GM12878 (cell line): ENCODE measurements around the gene PRDM16. TPM values are rescaled to one million over a fixed set of nuclear protein-coding genes. Genes with fewer than 3 reads are reported as not detected.

Source experiments
- ATAC-seq: fragments of 200-7000 bp; cut with Tn5 transposase; 3 replicates; pipeline ENCODE4 v1.9.1; 2020; ENCODE audit warnings: mild to moderate bottlenecking, moderate library complexity
- BruUV-seq: library from RNA; stranded (reverse); fragments of 400-500 nt; replicated peaks from 2 replicates; lab custom pipeline; 2021; lab: Mats Ljungman, UMichigan
- CTCF ChIA-PET: fragments of 300-600 bp; sonication (Branson Sonifier 250); formaldehyde crosslinking; extraction: SDS; loops from one replicate; lab custom pipeline; 2021; ENCODE audit warnings: inconsistent platforms; lab: Yijun Ruan, JAX
- POLR2A ChIA-PET: fragments of 350-600 bp; formaldehyde crosslinking; extraction: SDS; loops from one replicate; lab custom pipeline; 2021; ENCODE audit warnings: inconsistent platforms; lab: Charles Lee
- RAD21 ChIA-PET: fragments of 300-600 bp; sonication (Branson Sonifier 250); formaldehyde crosslinking; loops from one replicate; lab custom pipeline; 2023; ENCODE audit warnings: antibody characterized with exemption; ENCODE audit not compliant: unreplicated experiment; lab: Charles Lee
- SMC1A ChIA-PET: fragments of 300-600 bp; sonication (Branson Sonifier 250); formaldehyde crosslinking; loops from one replicate; lab custom pipeline; 2023; ENCODE audit not compliant: unreplicated experiment, uncharacterized antibody; lab: Charles Lee
- DNase-seq: peaks from one replicate; pipeline ENCODE4 v3.0.0-alpha.2; 2011; ENCODE audit warnings: low read depth, low spot score
- FAIRE-seq: peaks from 3 replicates; lab custom pipeline; 2011; peaks lifted over from hg19 to GRCh38; lab: Jason Lieb, UNC
- H2AFZ ChIP-seq: 2 replicates; pipeline ENCODE4 v1.6.0; 2011; ENCODE audit warnings: low read depth, low read length, control low read depth; ENCODE audit not compliant: control insufficient read depth
- H3K27ac ChIP-seq: 2 replicates; pipeline ENCODE4 v1.5.1; 2011; ENCODE audit warnings: control low read depth; ENCODE audit not compliant: control insufficient read depth, insufficient read depth
- H3K27me3 ChIP-seq, 2 experiments: replicated peaks in 1 of 2; 2 replicates each; pipeline versions ENCODE4 v1.6.0 to v1.6.1; 2011; ENCODE audit warnings: low read length in 1 of 2; ENCODE audit not compliant: control insufficient read depth in 2 of 2, insufficient read depth in 2 of 2
- H3K36me3 ChIP-seq, 2 experiments: 2 replicates each; pipeline ENCODE4 v1.5.1; 2011; ENCODE audit warnings: low read length in 1 of 2; ENCODE audit not compliant: control insufficient read depth in 2 of 2, insufficient read depth in 2 of 2
- H3K4me1 ChIP-seq: 2 replicates; pipeline ENCODE4 v1.6.1; 2011; ENCODE audit warnings: mild to moderate bottlenecking, low read length, moderate library complexity, mixed read lengths; ENCODE audit not compliant: control insufficient read depth, insufficient read depth
- H3K4me2 ChIP-seq: 2 replicates; pipeline ENCODE4 v1.6.0; 2011; ENCODE audit warnings: control low read depth; ENCODE audit not compliant: control insufficient read depth, insufficient read depth
- H3K4me3 ChIP-seq: fragments of 200-600 bp; sonication (generic); 2 replicates; pipeline ENCODE4 v1.5.1; 2016
- H3K79me2 ChIP-seq: 2 replicates; pipeline ENCODE4 v1.6.0; 2011; ENCODE audit warnings: low read length; ENCODE audit not compliant: control insufficient read depth, insufficient read depth
- H3K9ac ChIP-seq: 2 replicates; pipeline ENCODE4 v1.8.0; 2011; ENCODE audit warnings: low read length, control low read depth, mixed read lengths; ENCODE audit not compliant: control insufficient read depth, insufficient read depth
- H3K9me3 ChIP-seq: replicated peaks from 3 replicates; pipeline ENCODE4 v1.5.1; 2011; ENCODE audit warnings: mild to moderate bottlenecking, low read length; ENCODE audit not compliant: control insufficient read depth, insufficient read depth
- H4K20me1 ChIP-seq: 2 replicates; pipeline ENCODE4 v1.6.0; 2011; ENCODE audit not compliant: control insufficient read depth, insufficient read depth
- ATF7 ChIP-seq: fragments of 450-650 bp; IDR thresholded peaks from 2 replicates; pipeline ENCODE4 v1.6.1; 2016; ENCODE audit warnings: low read depth, mild to moderate bottlenecking
- CHD2 ChIP-seq: IDR thresholded peaks from 2 replicates; pipeline ENCODE4 v1.6.1; 2011; ENCODE audit warnings: low read depth, low read length, improper control_type of control experiment, borderline replicate concordance
- EZH2 ChIP-seq: IDR thresholded peaks from 2 replicates; pipeline ENCODE4 v1.6.1; 2012; ENCODE audit warnings: low read depth, mild to moderate bottlenecking, control low read depth, inconsistent platforms, low read length, borderline replicate concordance; ENCODE audit not compliant: control insufficient read depth
- HCFC1 ChIP-seq: fragments of 150-350 bp; IDR thresholded peaks from 2 replicates; pipeline ENCODE4 v1.6.1; 2014; ENCODE audit warnings: low read length
- HDGF ChIP-seq: fragments of 450-650 bp; IDR thresholded peaks from 2 replicates; pipeline ENCODE4 v1.6.1; 2016; ENCODE audit warnings: antibody characterized with exemption
- PAX5 ChIP-seq: IDR thresholded peaks from 2 replicates; pipeline ENCODE4 v1.6.1; 2011; ENCODE audit warnings: low read depth, low read length, borderline replicate concordance
- RAD51 ChIP-seq: fragments of 450-650 bp; IDR thresholded peaks from 2 replicates; pipeline ENCODE4 v1.6.1; 2016; ENCODE audit warnings: moderate library complexity, mild to moderate bottlenecking, inconsistent platforms
- RBBP5 ChIP-seq: fragments of 200-600 bp; sonication (generic); conservative IDR thresholded peaks from 2 replicates; pipeline ENCODE4 v1.6.1; 2016
- SIX5 ChIP-seq: IDR thresholded peaks from 2 replicates; pipeline ENCODE4 v1.6.1; 2011; ENCODE audit warnings: mild to moderate bottlenecking, low read depth, low read length, moderate library complexity; ENCODE audit not compliant: severe bottlenecking
- SUPT20H ChIP-seq: IDR thresholded peaks from 2 replicates; pipeline ENCODE4 v1.6.1; 2011; ENCODE audit warnings: low read depth, mild to moderate bottlenecking, low read length, moderate library complexity, borderline replicate concordance; ENCODE audit not compliant: control insufficient read depth
- ZNF622 ChIP-seq: fragments of 450-650 bp; IDR thresholded peaks from 2 replicates; pipeline ENCODE4 v1.6.1; 2017; ENCODE audit warnings: mild to moderate bottlenecking, inconsistent platforms
- WGBS: methylation state at CpG from one replicate; pipeline ENCODE4 v1.1.6; 2016; ENCODE audit warnings: low lambda C conversion rate; ENCODE audit not compliant: insufficient replicate concordance, insufficient coverage; ENCODE audit errors: missing lambda C conversion rate; 5-methylcytosine and 5-hydroxymethylcytosine counted together
- in situ Hi-C: fragments of 300-500 bp; cut with MboI; formaldehyde crosslinking; loops from 9 replicates; pipeline ENCODE4 v1.14.3; 2018; ENCODE audit warnings: mixed read lengths
- intact Hi-C: fragments of 100-400 bp; cut with micrococcal nuclease; formaldehyde crosslinking; loops from one replicate; pipeline ENCODE4 v1.14.2; 2022; ENCODE audit not compliant: unreplicated experiment
- polyA plus RNA-seq, 11 experiments: library from polyadenylated mRNA; depleted of rRNA in 4 of 11; unstranded in 6 of 11; stranded (reverse) in 5 of 11; fragments of >200 nt; fragmentation: Nextera tagmentation in 4 of 11; fragmentation: Illumina TruSeq in 1 of 11; extraction: Ambion mirVana in 4 of 11; extraction: Trizol in 1 of 11; gene quantifications; 1 replicate in 1 of 11; 2 replicates in 10 of 11; pipeline versions ENCODE4 v1.2.1 to v1.2.3, GENCODE V29; 2011 to 2016; ENCODE audit warnings: inconsistent platforms in 2 of 11, missing spikeins in 2 of 11, low read depth in 1 of 11
- total RNA-seq, 4 experiments: library from RNA; depleted of rRNA in 3 of 4; stranded (reverse); fragments of >200 nt in 3 of 4; fragmentation: Illumina TruSeq in 1 of 4; extraction: Trizol in 1 of 4; gene quantifications; 2 replicates each; pipeline versions ENCODE4 v1.2.1 to v1.2.3, GENCODE V29; 2013 to 2021
- TF ChIP-seq, protein P1 (sequence below): fragments of 450-650 bp; IDR thresholded peaks from 2 replicates; pipeline ENCODE4 v1.6.1; 2017; ENCODE audit warnings: mild to moderate bottlenecking, low read depth, inconsistent platforms; ENCODE audit not compliant: poor library complexity, severe bottlenecking
- TF ChIP-seq, protein P2 (sequence below): IDR thresholded peaks from 2 replicates; pipeline ENCODE4 v1.6.1; 2011; ENCODE audit warnings: borderline replicate concordance, low read depth, mild to moderate bottlenecking, moderate library complexity, low read length; ENCODE audit not compliant: insufficient read depth, poor library complexity, severe bottlenecking
- TF ChIP-seq, protein P3 (sequence below): fragments of 150-350 bp; IDR thresholded peaks from 2 replicates; pipeline ENCODE4 v1.6.1; 2014; ENCODE audit warnings: mild to moderate bottlenecking, low read depth, low read length
- TF ChIP-seq, protein P4 (sequence below): fragments of 450-650 bp; IDR thresholded peaks from 2 replicates; pipeline ENCODE4 v1.6.1; 2018; ENCODE audit warnings: borderline replicate concordance, mild to moderate bottlenecking; ENCODE audit not compliant: partially characterized antibody

The PRDM16 gene
- total and polyA plus RNA-seq, 10 of the 15 experiments (the other 5 are each of a cell fraction or from before 2014, with no cell fraction given) = 0.03 TPM; not detected in 9

DNA sequence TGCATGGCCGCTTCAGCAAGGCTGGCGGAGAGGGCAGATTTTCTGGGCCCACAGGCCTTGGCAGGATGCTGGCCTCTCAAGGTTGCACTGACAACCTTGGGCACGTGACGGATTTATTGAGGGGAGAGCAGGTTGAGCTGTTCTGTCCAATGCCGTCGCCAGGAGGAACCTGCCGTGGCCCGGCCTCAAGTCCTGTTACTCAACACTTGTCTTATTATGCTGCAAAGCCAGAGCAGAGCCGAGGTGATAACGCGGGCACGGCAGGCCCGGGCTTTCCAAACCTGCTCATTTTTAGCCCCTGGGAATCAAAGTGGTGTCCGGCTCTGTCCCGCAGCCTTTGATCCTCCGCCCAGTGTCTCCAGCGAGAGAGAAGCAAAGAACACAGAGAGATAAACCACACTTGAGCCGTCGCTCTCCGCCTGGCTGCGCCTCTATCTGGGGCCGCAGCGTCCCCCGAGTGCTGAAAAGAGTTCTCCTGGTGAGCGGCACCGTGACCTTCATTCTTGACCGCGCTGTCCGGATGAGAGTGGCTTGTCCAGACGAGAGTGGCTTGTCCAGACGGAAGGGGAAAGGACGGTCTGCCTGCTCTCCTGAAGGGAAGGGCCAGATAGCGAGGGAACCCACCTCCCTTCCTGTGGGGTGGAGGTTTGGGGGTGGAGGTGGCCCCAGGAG lies 223.2 kb downstream of the PRDM16 start:
- no peak overlapping the region for H3K4me2 ChIP-seq
- DNase-seq (no peak), FAIRE-seq (no peak), ATAC-seq (no peak)
- WGBS = 54% methylated on average over 33 of the region's 33 CpGs
- ChIA-PET POLR2A (no interaction called here), RAD21 (no interaction called here), SMC1A (no interaction called here), CTCF (no interaction called here)
- no peaks in the 10 kb centered on the region for H3K36me3 ChIP-seq
- H3K4me1 ChIP-seq = no peaks in the 10 kb centered on the region
- no peak overlapping the region for H3K4me3 ChIP-seq
- no peaks in the 10 kb centered on the region for H3K9me3 ChIP-seq
- H3K27ac ChIP-seq = no peak overlapping the region
- H3K79me2 ChIP-seq = no peaks in the 10 kb centered on the region
- H4K20me1 ChIP-seq = no peaks in the 10 kb centered on the region
- H3K9ac ChIP-seq = no peak overlapping the region
- intact Hi-C loops = no loop called here
- H3K27me3 ChIP-seq = no peaks in the 10 kb centered on the region
- BruUV-seq = no TSS peak
- no peak overlapping the region for H2AFZ ChIP-seq
- in situ Hi-C loops = no loop called here
- TF ChIP-seq RBBP5 = no peak
- no peak for TF ChIP-seq CHD2
- no peak for TF ChIP-seq SIX5
- TF ChIP-seq ZNF622 = no peak
- TF ChIP-seq, protein P1, sequence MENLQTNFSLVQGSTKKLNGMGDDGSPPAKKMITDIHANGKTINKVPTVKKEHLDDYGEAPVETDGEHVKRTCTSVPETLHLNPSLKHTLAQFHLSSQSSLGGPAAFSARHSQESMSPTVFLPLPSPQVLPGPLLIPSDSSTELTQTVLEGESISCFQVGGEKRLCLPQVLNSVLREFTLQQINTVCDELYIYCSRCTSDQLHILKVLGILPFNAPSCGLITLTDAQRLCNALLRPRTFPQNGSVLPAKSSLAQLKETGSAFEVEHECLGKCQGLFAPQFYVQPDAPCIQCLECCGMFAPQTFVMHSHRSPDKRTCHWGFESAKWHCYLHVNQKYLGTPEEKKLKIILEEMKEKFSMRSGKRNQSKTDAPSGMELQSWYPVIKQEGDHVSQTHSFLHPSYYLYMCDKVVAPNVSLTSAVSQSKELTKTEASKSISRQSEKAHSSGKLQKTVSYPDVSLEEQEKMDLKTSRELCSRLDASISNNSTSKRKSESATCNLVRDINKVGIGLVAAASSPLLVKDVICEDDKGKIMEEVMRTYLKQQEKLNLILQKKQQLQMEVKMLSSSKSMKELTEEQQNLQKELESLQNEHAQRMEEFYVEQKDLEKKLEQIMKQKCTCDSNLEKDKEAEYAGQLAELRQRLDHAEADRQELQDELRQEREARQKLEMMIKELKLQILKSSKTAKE = no peak
- TF ChIP-seq, protein P2, sequence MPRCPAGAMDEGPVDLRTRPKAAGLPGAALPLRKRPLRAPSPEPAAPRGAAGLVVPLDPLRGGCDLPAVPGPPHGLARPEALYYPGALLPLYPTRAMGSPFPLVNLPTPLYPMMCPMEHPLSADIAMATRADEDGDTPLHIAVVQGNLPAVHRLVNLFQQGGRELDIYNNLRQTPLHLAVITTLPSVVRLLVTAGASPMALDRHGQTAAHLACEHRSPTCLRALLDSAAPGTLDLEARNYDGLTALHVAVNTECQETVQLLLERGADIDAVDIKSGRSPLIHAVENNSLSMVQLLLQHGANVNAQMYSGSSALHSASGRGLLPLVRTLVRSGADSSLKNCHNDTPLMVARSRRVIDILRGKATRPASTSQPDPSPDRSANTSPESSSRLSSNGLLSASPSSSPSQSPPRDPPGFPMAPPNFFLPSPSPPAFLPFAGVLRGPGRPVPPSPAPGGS = no peak
- no peak for TF ChIP-seq ATF7
- TF ChIP-seq HCFC1 = no peak
- no peak for TF ChIP-seq RAD51
- no peak for TF ChIP-seq EZH2
- TF ChIP-seq HDGF = no peak
- TF ChIP-seq PAX5 = no peak
- TF ChIP-seq, protein P3, sequence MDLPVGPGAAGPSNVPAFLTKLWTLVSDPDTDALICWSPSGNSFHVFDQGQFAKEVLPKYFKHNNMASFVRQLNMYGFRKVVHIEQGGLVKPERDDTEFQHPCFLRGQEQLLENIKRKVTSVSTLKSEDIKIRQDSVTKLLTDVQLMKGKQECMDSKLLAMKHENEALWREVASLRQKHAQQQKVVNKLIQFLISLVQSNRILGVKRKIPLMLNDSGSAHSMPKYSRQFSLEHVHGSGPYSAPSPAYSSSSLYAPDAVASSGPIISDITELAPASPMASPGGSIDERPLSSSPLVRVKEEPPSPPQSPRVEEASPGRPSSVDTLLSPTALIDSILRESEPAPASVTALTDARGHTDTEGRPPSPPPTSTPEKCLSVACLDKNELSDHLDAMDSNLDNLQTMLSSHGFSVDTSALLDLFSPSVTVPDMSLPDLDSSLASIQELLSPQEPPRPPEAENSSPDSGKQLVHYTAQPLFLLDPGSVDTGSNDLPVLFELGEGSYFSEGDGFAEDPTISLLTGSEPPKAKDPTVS = no peak
- TF ChIP-seq, protein P4, sequence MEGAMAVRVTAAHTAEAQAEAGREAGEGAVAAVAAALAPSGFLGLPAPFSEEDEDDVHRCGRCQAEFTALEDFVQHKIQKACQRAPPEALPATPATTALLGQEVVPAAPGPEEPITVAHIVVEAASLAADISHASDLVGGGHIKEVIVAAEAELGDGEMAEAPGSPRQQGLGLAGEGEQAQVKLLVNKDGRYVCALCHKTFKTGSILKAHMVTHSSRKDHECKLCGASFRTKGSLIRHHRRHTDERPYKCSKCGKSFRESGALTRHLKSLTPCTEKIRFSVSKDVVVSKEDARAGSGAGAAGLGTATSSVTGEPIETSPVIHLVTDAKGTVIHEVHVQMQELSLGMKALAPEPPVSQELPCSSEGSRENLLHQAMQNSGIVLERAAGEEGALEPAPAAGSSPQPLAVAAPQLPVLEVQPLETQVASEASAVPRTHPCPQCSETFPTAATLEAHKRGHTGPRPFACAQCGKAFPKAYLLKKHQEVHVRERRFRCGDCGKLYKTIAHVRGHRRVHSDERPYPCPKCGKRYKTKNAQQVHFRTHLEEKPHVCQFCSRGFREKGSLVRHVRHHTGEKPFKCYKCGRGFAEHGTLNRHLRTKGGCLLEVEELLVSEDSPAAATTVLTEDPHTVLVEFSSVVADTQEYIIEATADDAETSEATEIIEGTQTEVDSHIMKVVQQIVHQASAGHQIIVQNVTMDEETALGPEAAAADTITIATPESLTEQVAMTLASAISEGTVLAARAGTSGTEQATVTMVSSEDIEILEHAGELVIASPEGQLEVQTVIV = no peak
- no peak for TF ChIP-seq SUPT20H
